ENCODE measurements around the gene RTF2. TPM values are rescaled to one million over a fixed set of nuclear protein-coding genes. Genes with fewer than 3 reads are reported as not detected.

RTF2 gene
- total and polyA plus RNA-seq, 10 donors = 50.3 to 89.3 (median 76.3) TPM

DNA sequence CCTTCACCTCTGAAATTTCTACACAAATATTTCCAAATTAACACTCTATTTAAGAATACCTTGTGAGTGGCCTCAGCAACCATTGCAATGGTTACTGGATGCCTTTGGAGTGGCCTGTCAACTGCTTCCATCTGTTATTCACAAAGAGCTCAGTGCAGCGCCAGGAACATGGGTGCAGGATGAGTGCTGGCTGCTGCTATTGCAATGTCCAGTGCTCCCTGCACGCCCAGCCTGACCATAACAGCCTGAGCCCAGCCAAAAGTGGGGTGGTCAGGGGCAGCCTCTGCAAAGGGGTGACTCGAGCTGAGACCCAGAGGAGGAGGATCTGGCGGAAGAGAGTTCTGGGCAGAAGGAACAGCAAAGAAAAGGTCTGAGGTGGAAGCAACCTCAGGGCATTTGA, 38.0 kb upstream of the RTF2 start:
- Histone ChIP-seq H3K36me3 (no peaks in the 10 kb centered on the region), H3K27ac (peak overlapping the region in 3 of 8 donors; percentile 58 to 84 (median 84)), H3K27me3 (replicated peaks in 1 of 7) (no peaks in the 10 kb centered on the region), H3K4me3 (peak overlapping the region in 1 of 8 donors; percentile 40), H3K4me1 (peaks cover 10 to 80% (median 37%) of the 10 kb centered on the region in 6 donors), H3K9me3 (no peaks in the 10 kb centered on the region)
- no peak for DNase-seq
- 72 to 84% (median 83%) methylated on average over 4 of the region's 4 CpGs for WGBS, 5 donors
- TF ChIP-seq POLR2AphosphoS5 (IDR thresholded peaks at IDR 0.05) = no peak
- intact Hi-C loops (cut with DNase I; ENCODE audit: low total_unique reads) = no loop called here

DNA sequence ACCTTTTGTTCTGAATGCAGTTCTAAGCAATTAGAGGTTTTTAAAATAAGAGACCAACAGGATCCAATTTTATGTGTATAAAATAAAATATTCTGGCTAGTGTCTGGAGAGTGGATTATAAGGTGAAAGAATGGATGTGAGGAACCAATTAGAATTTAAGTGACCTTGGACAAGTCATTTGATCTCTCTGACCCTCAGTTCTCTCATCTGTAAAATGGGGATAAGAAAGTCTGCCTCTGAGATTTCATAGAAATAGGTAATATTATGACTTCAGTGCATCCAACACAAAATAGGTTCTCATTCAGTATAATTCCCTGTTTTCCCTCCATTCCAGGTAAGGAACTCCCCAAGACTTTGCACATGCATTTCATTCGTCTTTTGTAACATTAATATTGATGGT, 37.5 kb upstream of the RTF2 start:
- DNase-seq = no peak
- no peak for TF ChIP-seq POLR2A (IDR thresholded peaks at IDR 0.05)
- TF ChIP-seq CTCF (IDR thresholded peaks at IDR 0.05 in 8 of 11, conservative IDR thresholded peaks at IDR 0.05 in 3 of 11) = no peak
- TF ChIP-seq POLR2AphosphoS5 (IDR thresholded peaks at IDR 0.05) = no peak
- H3K36me3 ChIP-seq = no peaks in the 10 kb centered on the region
- peak overlapping the region in 2 of 8 donors; percentile 84 for H3K27ac ChIP-seq
- H3K4me1 ChIP-seq = peaks cover 10 to 81% (median 37%) of the 10 kb centered on the region in 6 donors
- WGBS, 5 donors = 85 to 97% (median 93%) methylated on average over 1 of the region's 1 CpG
- no peaks in the 10 kb centered on the region for H3K27me3 ChIP-seq (replicated peaks in 1 of 7)
- intact Hi-C loops (cut with DNase I; ENCODE audit: low total_unique reads) = no loop called here
- H3K9me3 ChIP-seq = no peaks in the 10 kb centered on the region
- H3K4me3 ChIP-seq = peak overlapping the region in 1 of 8 donors; percentile 40

DNA sequence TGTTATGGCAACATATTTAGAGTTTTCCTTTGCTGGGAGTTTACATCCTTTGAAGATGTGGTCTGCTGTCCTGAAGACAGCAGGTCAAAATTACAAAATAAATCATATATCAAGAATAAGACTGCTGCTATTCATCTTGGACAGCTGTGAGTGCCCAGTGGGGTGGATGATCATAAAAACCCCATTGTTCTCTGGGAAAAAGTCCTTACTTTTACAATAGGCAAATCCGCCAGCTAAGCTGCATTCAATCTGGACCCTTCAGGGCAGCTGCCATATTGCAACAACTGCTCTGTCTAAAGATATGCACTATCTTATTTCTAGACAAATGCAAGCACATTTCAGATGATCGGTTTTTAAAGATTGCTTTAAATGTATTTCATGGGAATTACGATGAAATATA, 37.0 kb upstream of the RTF2 start:
- intact Hi-C loops (cut with DNase I; ENCODE audit: low total_unique reads) = no loop called here
- DNase-seq = no peak
- TF ChIP-seq POLR2AphosphoS5 (IDR thresholded peaks at IDR 0.05) = no peak
- TF ChIP-seq CTCF (IDR thresholded peaks at IDR 0.05 in 8 of 11, conservative IDR thresholded peaks at IDR 0.05 in 3 of 11) = no peak
- TF ChIP-seq POLR2A (IDR thresholded peaks at IDR 0.05) = no peak
- no peaks in the 10 kb centered on the region for H3K27me3 ChIP-seq (replicated peaks in 1 of 7)
- H3K9me3 ChIP-seq = no peaks in the 10 kb centered on the region
- H3K4me1 ChIP-seq = peaks cover 10 to 77% (median 37%) of the 10 kb centered on the region in 6 donors
- no peak overlapping the region for H3K4me3 ChIP-seq
- WGBS, 5 donors = 91 to 97% (median 95%) methylated on average over 3 of the region's 3 CpGs
- no peak overlapping the region for H3K27ac ChIP-seq
- no peaks in the 10 kb centered on the region for H3K36me3 ChIP-seq

GRCh38 chr20:56433221-56433879, 35.1 kb upstream of the RTF2 start:
- peaks cover 0 to 14% (median 0%) of the 10 kb centered on the region in 6 donors for H3K36me3 ChIP-seq
- peaks cover 10 to 61% (median 30%) of the 10 kb centered on the region in 6 donors for H3K4me1 ChIP-seq
- TF ChIP-seq POLR2AphosphoS5 (IDR thresholded peaks at IDR 0.05) (no peak), CTCF (IDR thresholded peaks at IDR 0.05 in 8 of 11, conservative IDR thresholded peaks at IDR 0.05 in 3 of 11) (no peak), POLR2A (IDR thresholded peaks at IDR 0.05) (no peak)
- H3K27ac ChIP-seq = peak overlapping the region in 3 of 8 donors; percentile 8 to 55 (median 42)
- no peak for DNase-seq
- H3K9me3 ChIP-seq = no peaks in the 10 kb centered on the region
- WGBS, 5 donors = 71 to 90% (median 75%) methylated on average over 3 of the region's 3 CpGs
- intact Hi-C loops (cut with DNase I; ENCODE audit: low total_unique reads) = no loop called here
- H3K27me3 ChIP-seq (replicated peaks in 1 of 7) = no peaks in the 10 kb centered on the region
- no peak overlapping the region for H3K4me3 ChIP-seq

Measured in spleen (tissue), 11 donors.